ENCODE measurements around the gene CBX7.

Gene CBX7

GRCh38 chr22:39178206-39179111 is 26.0 kb upstream of the CBX7 start:
- no peak overlapping the region for H3K4me3 ChIP-seq (ENCODE audit: insufficient read depth in 1 of 2, low read depth in 1 of 2, low read length in 2 of 2)
- H3K4ac ChIP-seq (ENCODE audit: low read depth in 1 of 2, low read length in 2 of 2) = peak overlapping the region in 1 of 2 experiments; percentile 28
- peaks cover 8% of the 10 kb centered on the region for H3K9me3 ChIP-seq (ENCODE audit: control insufficient read depth, low read length)
- no peak overlapping the region for H2BK5ac ChIP-seq (ENCODE audit: low read depth, low read length, poor library complexity, severe bottlenecking)
- 84% methylated on average over 17 of the region's 19 CpGs for WGBS
- H2BK120ac ChIP-seq (ENCODE audit: low read depth, low read length) = peak overlapping the region; percentile 93
- peak overlapping the region in 1 of 2 experiments; percentile 37 for H3K18ac ChIP-seq (ENCODE audit: low read depth in 1 of 2, low read length in 2 of 2)
- peak overlapping the region; percentile 64 for H4K91ac ChIP-seq (ENCODE audit: low read length)
- H3K36me3 ChIP-seq (ENCODE audit: control insufficient read depth in 1 of 2, insufficient read depth in 2 of 2, low read depth in 1 of 2, low read length in 2 of 2) = no peaks in the 10 kb centered on the region
- peak overlapping the region; percentile 100 for H2AK5ac ChIP-seq (ENCODE audit: low read length, severe bottlenecking)
- H2BK15ac ChIP-seq (ENCODE audit: low read depth, poor library complexity, severe bottlenecking) = peak overlapping the region; percentile 33
- no peak overlapping the region for H3K9ac ChIP-seq (ENCODE audit: low read length)
- H3K23ac ChIP-seq (ENCODE audit: low read length in 2 of 2) = no peak overlapping the region
- no peaks in the 10 kb centered on the region for H3K27me3 ChIP-seq (ENCODE audit: control insufficient read depth in 1 of 2, insufficient read depth in 1 of 2, low read length in 2 of 2)
- H2AFZ ChIP-seq (ENCODE audit: low read depth, low read length) = no peak overlapping the region
- peaks cover 41% of the 10 kb centered on the region for H3K4me1 ChIP-seq (ENCODE audit: control insufficient read depth, insufficient read depth, low read depth, low read length)
- H4K8ac ChIP-seq (ENCODE audit: low read length) = no peak overlapping the region
- H3K4me2 ChIP-seq (ENCODE audit: low read length, poor library complexity, severe bottlenecking) = no peak overlapping the region
- H3K14ac ChIP-seq (ENCODE audit: low read length in 2 of 2) = no peak overlapping the region
- H2BK12ac ChIP-seq (ENCODE audit: low read length in 2 of 2) = peak overlapping the region in 1 of 2 experiments; percentile 87
- no peak overlapping the region for H3K27ac ChIP-seq (ENCODE audit: low read length, poor library complexity, severe bottlenecking)
- DNase-seq = peak; percentile 41
- no peaks in the 10 kb centered on the region for H3K79me1 ChIP-seq (replicated peaks; ENCODE audit: low read length, poor library complexity, severe bottlenecking)

- peak overlapping the region; percentile 87 to 95 for H2BK12ac ChIP-seq (ENCODE audit: low read length in 2 of 2)
- no peak overlapping the region for H2AFZ ChIP-seq (ENCODE audit: low read depth, low read length)
- H2AK5ac ChIP-seq (ENCODE audit: low read length, severe bottlenecking) = peak overlapping the region; percentile 100
- peak overlapping the region; percentile 16 to 90 for H3K18ac ChIP-seq (ENCODE audit: low read depth in 1 of 2, low read length in 2 of 2)
- H2BK15ac ChIP-seq (ENCODE audit: low read depth, poor library complexity, severe bottlenecking) = peak overlapping the region; percentile 73
- H3K79me1 ChIP-seq (replicated peaks; ENCODE audit: low read length, poor library complexity, severe bottlenecking) = no peaks in the 10 kb centered on the region
- 79% methylated on average over 9 of the region's 9 CpGs for WGBS
- peak overlapping the region; percentile 36 for H4K91ac ChIP-seq (ENCODE audit: low read length)
- no peak overlapping the region for H3K14ac ChIP-seq (ENCODE audit: low read length in 2 of 2)
- H3K4me1 ChIP-seq (ENCODE audit: control insufficient read depth, insufficient read depth, low read depth, low read length) = peaks cover 47% of the 10 kb centered on the region
- DNase-seq = no peak
- H3K9ac ChIP-seq (ENCODE audit: low read length) = no peak overlapping the region
- H3K4me3 ChIP-seq (ENCODE audit: insufficient read depth in 1 of 2, low read depth in 1 of 2, low read length in 2 of 2) = no peak overlapping the region
- H4K8ac ChIP-seq (ENCODE audit: low read length) = peak overlapping the region; percentile 66
- no peak overlapping the region for H3K4me2 ChIP-seq (ENCODE audit: low read length, poor library complexity, severe bottlenecking)
- H3K4ac ChIP-seq (ENCODE audit: low read depth in 1 of 2, low read length in 2 of 2) = peak overlapping the region; percentile 30 to 93
- H3K27me3 ChIP-seq (ENCODE audit: control insufficient read depth in 1 of 2, insufficient read depth in 1 of 2, low read length in 2 of 2) = no peaks in the 10 kb centered on the region
- H2BK120ac ChIP-seq (ENCODE audit: low read depth, low read length) = peak overlapping the region; percentile 93
- no peak overlapping the region for H3K27ac ChIP-seq (ENCODE audit: low read length, poor library complexity, severe bottlenecking)
- H2BK5ac ChIP-seq (ENCODE audit: low read depth, low read length, poor library complexity, severe bottlenecking) = no peak overlapping the region
- H3K9me3 ChIP-seq (ENCODE audit: control insufficient read depth, low read length) = peaks cover 8% of the 10 kb centered on the region
- H3K23ac ChIP-seq (ENCODE audit: low read length in 2 of 2) = no peak overlapping the region
- no peaks in the 10 kb centered on the region for H3K36me3 ChIP-seq (ENCODE audit: control insufficient read depth in 1 of 2, insufficient read depth in 2 of 2, low read depth in 1 of 2, low read length in 2 of 2)
Measured at GRCh38 chr22:39177791-39178190, 25.3 kb upstream of the CBX7 start.

DNA sequence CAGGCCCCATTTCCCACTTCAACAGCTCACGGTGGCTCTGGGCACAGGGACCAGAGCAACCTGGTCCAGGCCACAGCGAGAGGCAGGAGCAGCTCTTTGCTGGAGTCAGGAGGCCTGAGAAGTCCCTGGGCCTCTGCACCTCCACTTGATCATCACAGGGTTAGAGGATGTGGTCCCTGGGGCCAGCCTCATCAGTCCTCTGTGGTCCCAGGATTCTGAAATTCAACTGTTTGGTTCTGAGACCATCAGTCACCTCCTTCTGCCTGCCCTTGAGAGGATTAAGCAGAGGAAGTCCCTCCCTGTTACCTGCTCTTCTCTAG is 24.9 kb upstream of the CBX7 start:
- Histone ChIP-seq H2BK12ac (ENCODE audit: low read length in 2 of 2) (peak overlapping the region; percentile 87 to 95), H3K4me2 (ENCODE audit: low read length, poor library complexity, severe bottlenecking) (no peak overlapping the region), H3K4me1 (ENCODE audit: control insufficient read depth, insufficient read depth, low read depth, low read length) (peaks cover 49% of the 10 kb centered on the region), H2BK5ac (ENCODE audit: low read depth, low read length, poor library complexity, severe bottlenecking) (peak overlapping the region; percentile 68), H3K14ac (ENCODE audit: low read length in 2 of 2) (peak overlapping the region in 1 of 2 experiments; percentile 13), H2AK5ac (ENCODE audit: low read length, severe bottlenecking) (peak overlapping the region; percentile 100), H3K18ac (ENCODE audit: low read depth in 1 of 2, low read length in 2 of 2) (peak overlapping the region; percentile 51 to 90), H3K27me3 (ENCODE audit: control insufficient read depth in 1 of 2, insufficient read depth in 1 of 2, low read length in 2 of 2) (no peaks in the 10 kb centered on the region), H3K9ac (ENCODE audit: low read length) (no peak overlapping the region), H2BK15ac (ENCODE audit: low read depth, poor library complexity, severe bottlenecking) (peak overlapping the region; percentile 99), H3K79me1 (replicated peaks; ENCODE audit: low read length, poor library complexity, severe bottlenecking) (no peaks in the 10 kb centered on the region), H2AFZ (ENCODE audit: low read depth, low read length) (no peak overlapping the region), H2BK120ac (ENCODE audit: low read depth, low read length) (peak overlapping the region; percentile 93), H3K4me3 (ENCODE audit: insufficient read depth in 1 of 2, low read depth in 1 of 2, low read length in 2 of 2) (no peak overlapping the region), H3K9me3 (ENCODE audit: control insufficient read depth, low read length) (peaks cover 8% of the 10 kb centered on the region), H3K27ac (ENCODE audit: low read length, poor library complexity, severe bottlenecking) (peak overlapping the region; percentile 89), H4K91ac (ENCODE audit: low read length) (peak overlapping the region; percentile 36), H3K4ac (ENCODE audit: low read depth in 1 of 2, low read length in 2 of 2) (peak overlapping the region; percentile 30 to 93), H3K36me3 (ENCODE audit: control insufficient read depth in 1 of 2, insufficient read depth in 2 of 2, low read depth in 1 of 2, low read length in 2 of 2) (no peaks in the 10 kb centered on the region), H3K23ac (ENCODE audit: low read length in 2 of 2) (no peak overlapping the region), H4K8ac (ENCODE audit: low read length) (peak overlapping the region; percentile 66)
- 72% methylated on average over 2 of the region's 2 CpGs for WGBS
- DNase-seq = no peak

DNA sequence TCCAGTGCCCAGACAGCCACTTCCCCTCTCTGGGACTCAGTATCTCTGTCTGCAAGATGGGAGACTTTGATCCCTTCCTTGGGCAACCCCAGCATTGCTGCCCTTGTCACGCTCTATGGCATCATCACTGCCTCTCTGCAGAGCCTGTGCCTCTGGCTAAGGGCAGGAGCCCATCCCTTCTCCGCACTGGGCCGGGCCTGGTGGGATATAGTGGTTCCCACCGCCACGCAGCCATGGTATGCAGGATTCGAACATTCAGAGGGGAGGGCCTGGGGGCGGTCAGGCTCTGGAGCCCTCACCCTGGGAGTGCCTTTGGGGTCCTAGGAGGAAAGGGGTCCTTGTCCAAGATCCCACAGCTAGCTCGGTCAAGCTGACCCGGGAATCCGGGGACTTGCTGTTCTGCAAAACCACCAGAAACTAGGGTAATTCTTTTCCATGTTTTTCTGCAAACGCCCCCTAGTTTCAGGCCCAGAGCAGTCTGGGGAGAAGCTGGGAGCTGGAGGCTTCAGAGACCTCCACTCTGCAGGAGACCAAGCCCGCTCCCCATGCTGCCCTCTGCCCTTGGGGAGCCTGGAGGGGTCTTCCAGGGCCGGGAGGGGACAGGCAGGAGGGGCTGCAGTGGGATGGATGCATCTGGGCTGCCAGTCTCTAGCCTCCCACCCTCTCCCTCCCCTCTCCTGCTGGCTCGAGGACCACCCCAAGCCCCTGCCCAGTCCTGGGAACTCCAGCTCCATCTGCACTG is 24.4 kb upstream of the CBX7 start:
- H3K4ac ChIP-seq (ENCODE audit: low read depth in 1 of 2, low read length in 2 of 2) = peak overlapping the region; percentile 5 to 93
- H4K8ac ChIP-seq (ENCODE audit: low read length) = peak overlapping the region; percentile 95
- no peaks in the 10 kb centered on the region for H3K27me3 ChIP-seq (ENCODE audit: control insufficient read depth in 1 of 2, insufficient read depth in 1 of 2, low read length in 2 of 2)
- WGBS = 82% methylated on average over 13 of the region's 14 CpGs
- peak overlapping the region; percentile 92 for H2BK5ac ChIP-seq (ENCODE audit: low read depth, low read length, poor library complexity, severe bottlenecking)
- H3K27ac ChIP-seq (ENCODE audit: low read length, poor library complexity, severe bottlenecking) = peak overlapping the region; percentile 89
- peaks cover 53% of the 10 kb centered on the region for H3K4me1 ChIP-seq (ENCODE audit: control insufficient read depth, insufficient read depth, low read depth, low read length)
- peak overlapping the region; percentile 93 to 98 for H3K18ac ChIP-seq (ENCODE audit: low read depth in 1 of 2, low read length in 2 of 2)
- no peaks in the 10 kb centered on the region for H3K36me3 ChIP-seq (ENCODE audit: control insufficient read depth in 1 of 2, insufficient read depth in 2 of 2, low read depth in 1 of 2, low read length in 2 of 2)
- H3K4me3 ChIP-seq (ENCODE audit: insufficient read depth in 1 of 2, low read depth in 1 of 2, low read length in 2 of 2) = no peak overlapping the region
- no peak overlapping the region for H3K9ac ChIP-seq (ENCODE audit: low read length)
- H2AK5ac ChIP-seq (ENCODE audit: low read length, severe bottlenecking) = peak overlapping the region; percentile 100
- no peak overlapping the region for H3K23ac ChIP-seq (ENCODE audit: low read length in 2 of 2)
- peaks cover 4% of the 10 kb centered on the region for H3K9me3 ChIP-seq (ENCODE audit: control insufficient read depth, low read length)
- H2BK15ac ChIP-seq (ENCODE audit: low read depth, poor library complexity, severe bottlenecking) = peak overlapping the region; percentile 99
- H3K4me2 ChIP-seq (ENCODE audit: low read length, poor library complexity, severe bottlenecking) = no peak overlapping the region
- no peak overlapping the region for H2AFZ ChIP-seq (ENCODE audit: low read depth, low read length)
- peak overlapping the region; percentile 93 for H2BK120ac ChIP-seq (ENCODE audit: low read depth, low read length)
- peak overlapping the region in 1 of 2 experiments; percentile 19 for H3K14ac ChIP-seq (ENCODE audit: low read length in 2 of 2)
- peaks cover 3% of the 10 kb centered on the region for H3K79me1 ChIP-seq (replicated peaks; ENCODE audit: low read length, poor library complexity, severe bottlenecking)
- DNase-seq = peak; percentile 47
- peak overlapping the region; percentile 97 for H4K91ac ChIP-seq (ENCODE audit: low read length)
- peak overlapping the region; percentile 57 to 99 for H2BK12ac ChIP-seq (ENCODE audit: low read length in 2 of 2)
